ENCODE data around the gene CBY3. TPM values are rescaled to one million over a fixed set of nuclear protein-coding genes. Genes with fewer than 3 reads are reported as not detected.
"Not testable (repeated sequence)": the region's sequence is repeated elsewhere in the genome, so short reads cannot be mapped to it uniquely, and the experiment has no call there.

The CBY3 gene
- total RNA-seq, 4 donors from 2014 or later: not detected

GRCh38 chr5:179658179-179658856 lies 22.5 kb downstream of the CBY3 start:
- peak; percentile 2 to 55 for ATAC-seq
- H3K27me3 ChIP-seq; DNase-seq; H3K9me3 ChIP-seq; H3K4me1 ChIP-seq; intact Hi-C loops (cut with DNase I; ENCODE audit: low total_unique reads); H3K36me3 ChIP-seq: not testable (repeated sequence)
- peak overlapping the region in 2 of 4 donors; percentile 63 to 64 for H3K27ac ChIP-seq
- peak in 1 of 5 experiments; percentile 7 for TF ChIP-seq CTCF (IDR thresholded peaks at IDR 0.05 in 4 of 5, conservative IDR thresholded peaks at IDR 0.05 in 1 of 5)
- in situ Hi-C loops (cut with MboI; ENCODE audit: low sequenced_read_pairs in 4 of 4): loop anchor here in 1 of 4 donors (25.0 kb wide), 1 partner anchor 829 kb away; the partner anchor contains the start of gene CNOT6
- H3K4me3 ChIP-seq: peak overlapping the region; percentile 40 to 64 (median 50)

GRCh38 chr5:179657302-179658178 lies 23.3 kb downstream of the CBY3 start:
- H3K4me1 ChIP-seq; H3K27me3 ChIP-seq; H3K9me3 ChIP-seq; intact Hi-C loops (cut with DNase I; ENCODE audit: low total_unique reads); H3K36me3 ChIP-seq: not testable (repeated sequence)
- peak in 1 of 5 experiments; percentile 11 for TF ChIP-seq CTCF (IDR thresholded peaks at IDR 0.05 in 4 of 5, conservative IDR thresholded peaks at IDR 0.05 in 1 of 5)
- Histone ChIP-seq H3K27ac (peak overlapping the region in 1 of 4 donors; percentile 59), H3K4me3 (peak overlapping the region in 2 of 4 donors; percentile 34 to 42)
- ATAC-seq: peak; percentile 98
- DNase-seq: peak in 1 of 2 donors; percentile 25
- in situ Hi-C loops (cut with MboI; ENCODE audit: low sequenced_read_pairs in 4 of 4): loop anchor here in 1 of 4 donors (25.0 kb wide), 1 partner anchor 830 kb away; the partner anchor contains the start of gene CNOT6

DNA sequence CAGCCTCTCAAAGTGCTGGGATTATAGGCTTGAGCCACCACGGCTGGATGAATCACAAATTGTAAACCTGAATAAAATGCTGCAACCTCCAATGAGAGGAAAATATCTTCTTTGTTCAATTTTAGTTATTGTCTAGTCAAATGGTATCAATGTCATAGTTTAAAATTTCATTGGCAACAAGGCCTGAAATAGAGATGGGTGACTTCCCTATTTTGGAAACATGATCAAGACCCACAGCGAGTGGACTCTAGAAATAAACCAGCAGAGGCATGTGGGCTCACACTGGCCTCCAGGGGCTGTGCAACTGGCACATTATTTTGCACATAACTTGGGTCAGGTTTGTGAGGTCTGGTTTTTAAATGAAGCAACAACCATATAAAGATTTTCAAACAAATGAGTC lies 27.7 kb downstream of the CBY3 start:
- intact Hi-C loops (cut with DNase I; ENCODE audit: low total_unique reads); H3K36me3 ChIP-seq; DNase-seq; H3K4me1 ChIP-seq; ATAC-seq; H3K4me3 ChIP-seq; H3K27ac ChIP-seq; H3K27me3 ChIP-seq; H3K9me3 ChIP-seq: not testable (repeated sequence)
- in situ Hi-C loops (cut with MboI; ENCODE audit: low sequenced_read_pairs in 4 of 4): loop anchor here in 1 of 4 donors (25.0 kb wide), 1 partner anchor 834 kb away; the partner anchor contains the start of gene CNOT6

DNA sequence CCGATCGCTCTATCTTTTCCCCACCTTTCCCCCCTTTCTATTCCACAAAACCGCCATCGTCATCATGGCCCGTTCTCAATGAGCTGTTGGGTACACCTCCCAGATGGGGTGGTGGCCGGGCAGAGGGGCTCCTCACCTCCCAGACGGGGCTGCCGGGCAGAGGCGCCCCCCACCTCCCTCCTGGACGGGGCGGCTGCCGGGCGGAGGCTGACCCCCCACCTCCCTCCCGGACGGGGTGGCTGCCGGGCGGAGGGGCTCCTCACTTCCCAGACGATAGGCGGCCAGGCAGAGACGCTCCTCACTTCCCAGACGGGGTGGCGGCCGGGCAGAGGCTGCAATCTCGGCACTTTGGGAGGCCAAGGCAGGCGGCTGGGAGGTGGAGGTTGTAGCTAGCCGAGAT lies 30.6 kb downstream of the CBY3 start:
- H3K27ac ChIP-seq; H3K9me3 ChIP-seq; DNase-seq; H3K27me3 ChIP-seq; H3K4me3 ChIP-seq; intact Hi-C loops (cut with DNase I; ENCODE audit: low total_unique reads); ATAC-seq; H3K36me3 ChIP-seq; H3K4me1 ChIP-seq: not testable (repeated sequence)
- in situ Hi-C loops (cut with MboI; ENCODE audit: low sequenced_read_pairs in 4 of 4): loop anchor here in 1 of 4 donors (25.0 kb wide), 1 partner anchor 837 kb away; the partner anchor contains the start of gene CNOT6

DNA sequence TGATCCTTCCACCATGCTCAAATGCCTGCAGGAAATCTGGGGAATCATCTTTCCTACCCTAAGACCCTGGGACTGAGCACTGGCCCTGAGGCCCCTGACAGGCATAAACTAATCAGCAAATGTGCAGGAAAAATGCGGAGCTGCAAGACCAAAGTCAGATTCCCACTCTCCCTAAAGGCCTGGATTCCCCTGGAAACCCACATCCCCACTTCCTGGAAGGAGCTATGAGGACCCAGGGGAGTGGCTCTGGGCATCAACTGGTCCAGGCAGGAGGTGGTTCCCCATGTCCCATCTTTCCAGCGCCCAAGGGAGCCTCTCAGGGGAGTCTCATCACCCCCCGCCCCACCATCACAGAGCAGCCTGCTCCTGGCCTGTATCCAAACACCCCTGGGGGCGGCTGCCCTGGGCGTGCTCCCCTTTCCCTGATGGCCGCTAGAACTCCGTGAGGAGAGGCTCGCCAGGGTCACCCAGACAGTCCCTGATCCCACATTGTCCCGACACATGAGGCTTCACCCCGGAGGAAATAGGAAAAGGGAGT lies 31.6 kb downstream of the CBY3 start:
- H3K36me3 ChIP-seq; H3K27me3 ChIP-seq; H3K27ac ChIP-seq; DNase-seq; intact Hi-C loops (cut with DNase I; ENCODE audit: low total_unique reads); H3K9me3 ChIP-seq; H3K4me1 ChIP-seq; in situ Hi-C loops (cut with MboI; ENCODE audit: low sequenced_read_pairs in 4 of 4); ATAC-seq; H3K4me3 ChIP-seq: not testable (repeated sequence)

GRCh38 chr5:179648410-179648809 lies 32.4 kb downstream of the CBY3 start:
- intact Hi-C loops (cut with DNase I; ENCODE audit: low total_unique reads): no loop called here
- in situ Hi-C loops (cut with MboI; ENCODE audit: low sequenced_read_pairs in 4 of 4): no loop called here

DNA sequence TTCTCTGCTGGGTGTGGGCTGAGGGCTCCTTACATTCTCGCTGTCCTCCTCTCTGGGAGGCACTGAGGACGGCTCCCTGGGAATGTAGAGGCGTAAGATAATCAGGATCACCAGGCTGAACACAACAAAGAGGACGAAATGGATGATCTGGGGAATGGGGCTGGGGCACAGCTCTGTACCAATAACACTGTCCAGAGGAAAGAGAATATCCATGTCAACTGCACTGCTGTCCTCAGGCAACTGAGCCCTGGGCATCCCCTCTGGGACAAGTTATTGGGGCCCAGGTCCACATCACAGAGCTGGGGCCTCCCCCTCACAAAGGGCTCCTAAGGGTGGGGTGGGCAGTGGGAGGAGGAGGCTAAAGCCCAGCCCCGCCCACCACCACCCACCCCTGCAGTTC lies 36.1 kb downstream of the CBY3 start:
- H3K4me1 ChIP-seq; ATAC-seq; H3K4me3 ChIP-seq; H3K9me3 ChIP-seq; in situ Hi-C loops (cut with MboI; ENCODE audit: low sequenced_read_pairs in 4 of 4); DNase-seq; intact Hi-C loops (cut with DNase I; ENCODE audit: low total_unique reads); H3K27me3 ChIP-seq; H3K27ac ChIP-seq; H3K36me3 ChIP-seq: not testable (repeated sequence)

More at GRCh38 chr5:179648410-179648809, 32.4 kb downstream of the CBY3 start:
- Histone ChIP-seq H3K27ac (no peak overlapping the region), H3K4me1 (no peaks in the 10 kb centered on the region), H3K9me3 (no peaks in the 10 kb centered on the region), H3K36me3 (no peaks in the 10 kb centered on the region), H3K27me3 (no peaks in the 10 kb centered on the region), H3K4me3 (no peak overlapping the region)
- DNase-seq (no peak), ATAC-seq (no peak)
- TF ChIP-seq POLR2A (IDR thresholded peaks at IDR 0.05) (no peak), CTCF (IDR thresholded peaks at IDR 0.05 in 4 of 5, conservative IDR thresholded peaks at IDR 0.05 in 1 of 5) (no peak)
